Osteoblast (primary cell): ENCODE data around the gene NTM. TPM values are rescaled to one million over a fixed set of nuclear protein-coding genes. Genes with fewer than 3 reads are reported as not detected.

Experiments used
- DNase-seq: peaks from one replicate; pipeline ENCODE4 v3.0.0; 2011; ENCODE audit warnings: low spot score, mixed read lengths; ENCODE audit not compliant: insufficient read length; ENCODE audit errors: missing footprints
- H2AFZ ChIP-seq: 2 replicates; pipeline ENCODE4 v1.6.0; 2011; ENCODE audit warnings: mild to moderate bottlenecking, low read length
- H3K27ac ChIP-seq: 2 replicates; pipeline ENCODE4 v1.5.1; 2011; ENCODE audit warnings: mild to moderate bottlenecking, low read depth, low read length, moderate library complexity
- H3K27me3 ChIP-seq: 2 replicates; pipeline ENCODE4 v1.6.0; 2012; ENCODE audit warnings: mild to moderate bottlenecking, control low read depth, inconsistent platforms, low read length, moderate library complexity; ENCODE audit not compliant: insufficient read depth
- H3K36me3 ChIP-seq: 2 replicates; pipeline ENCODE4 v1.5.1; 2011; ENCODE audit warnings: mild to moderate bottlenecking, low read length, control low read depth, moderate library complexity; ENCODE audit not compliant: insufficient read depth
- H3K4me1 ChIP-seq: 2 replicates; pipeline ENCODE4 v1.5.1; 2011; ENCODE audit warnings: mild to moderate bottlenecking, low read length, control low read depth, moderate library complexity; ENCODE audit not compliant: insufficient read depth
- H3K4me2 ChIP-seq: 2 replicates; pipeline ENCODE4 v1.6.0; 2011; ENCODE audit warnings: mild to moderate bottlenecking, low read length; ENCODE audit not compliant: insufficient read depth
- H3K4me3 ChIP-seq: fragments of 200-600 bp; sonication (generic); 3 replicates; pipeline ENCODE4 v1.5.1; 2012; ENCODE audit warnings: mild to moderate bottlenecking, low read length, inconsistent platforms; ENCODE audit not compliant: insufficient read depth
- H3K79me2 ChIP-seq: 2 replicates; pipeline ENCODE4 v1.6.0; 2012; ENCODE audit warnings: mild to moderate bottlenecking, low read length, control low read depth, inconsistent platforms; ENCODE audit not compliant: insufficient read depth
- H3K9me3 ChIP-seq: 2 replicates; pipeline ENCODE4 v1.5.1; 2011; ENCODE audit warnings: low read depth, low read length, control low read depth
- H4K20me1 ChIP-seq: 2 replicates; pipeline ENCODE4 v1.6.0; 2012; ENCODE audit warnings: mild to moderate bottlenecking, low read length, control low read depth; ENCODE audit not compliant: insufficient read depth
- CTCF ChIP-seq: IDR thresholded peaks from 2 replicates; pipeline ENCODE4 v1.5.1; 2011; ENCODE audit warnings: mild to moderate bottlenecking, low read depth, low read length, moderate library complexity; ENCODE audit errors: extremely low read depth
- total RNA-seq: library from RNA; depleted of rRNA; stranded (reverse); fragments of >200 nt; gene quantifications from 2 replicates; pipeline ENCODE4 v1.2.3, GENCODE V29; 2012

The NTM gene
- total RNA-seq, 1 donor, result 48.1 TPM

GRCh38 chr11:131463649-131464425, 93.4 kb downstream of the NTM start:
- Histone ChIP-seq H3K9me3 (no peaks in the 10 kb centered on the region), H2AFZ (no peak overlapping the region), H3K27me3 (peaks cover 8% of the 10 kb centered on the region), H3K27ac (no peak overlapping the region), H4K20me1 (no peaks in the 10 kb centered on the region), H3K79me2 (no peaks in the 10 kb centered on the region), H3K4me3 (no peak overlapping the region), H3K4me2 (no peak overlapping the region), H3K4me1 (no peaks in the 10 kb centered on the region), H3K36me3 (no peaks in the 10 kb centered on the region)
- TF ChIP-seq CTCF, result no peak
- DNase-seq, result no peak

GRCh38 chr11:131464461-131464860, 94.0 kb downstream of the NTM start:
- no peaks in the 10 kb centered on the region for H3K36me3 ChIP-seq
- H2AFZ ChIP-seq, result no peak overlapping the region
- no peaks in the 10 kb centered on the region for H3K9me3 ChIP-seq
- H3K27me3 ChIP-seq, result peaks cover 8% of the 10 kb centered on the region
- H4K20me1 ChIP-seq, result no peaks in the 10 kb centered on the region
- no peak for DNase-seq
- no peaks in the 10 kb centered on the region for H3K79me2 ChIP-seq
- H3K4me2 ChIP-seq, result no peak overlapping the region
- H3K4me3 ChIP-seq, result no peak overlapping the region
- TF ChIP-seq CTCF, result no peak
- H3K27ac ChIP-seq, result no peak overlapping the region
- H3K4me1 ChIP-seq, result no peaks in the 10 kb centered on the region

GRCh38 chr11:131465039-131465438, 94.6 kb downstream of the NTM start:
- Histone ChIP-seq H3K4me3 (no peak overlapping the region), H3K27ac (no peak overlapping the region), H3K27me3 (peaks cover 8% of the 10 kb centered on the region), H3K36me3 (no peaks in the 10 kb centered on the region), H3K9me3 (no peaks in the 10 kb centered on the region), H3K4me2 (no peak overlapping the region), H4K20me1 (no peaks in the 10 kb centered on the region), H3K79me2 (no peaks in the 10 kb centered on the region), H3K4me1 (no peaks in the 10 kb centered on the region), H2AFZ (no peak overlapping the region)
- TF ChIP-seq CTCF, result no peak
- DNase-seq, result no peak

GRCh38 chr11:131465746-131466145, 95.3 kb downstream of the NTM start:
- no peak for TF ChIP-seq CTCF
- no peaks in the 10 kb centered on the region for H3K4me1 ChIP-seq
- H3K27ac ChIP-seq, result no peak overlapping the region
- no peaks in the 10 kb centered on the region for H3K9me3 ChIP-seq
- no peaks in the 10 kb centered on the region for H4K20me1 ChIP-seq
- no peaks in the 10 kb centered on the region for H3K79me2 ChIP-seq
- no peak for DNase-seq
- no peak overlapping the region for H3K4me3 ChIP-seq
- H3K4me2 ChIP-seq, result no peak overlapping the region
- H2AFZ ChIP-seq, result no peak overlapping the region
- H3K27me3 ChIP-seq, result peaks cover 8% of the 10 kb centered on the region
- no peaks in the 10 kb centered on the region for H3K36me3 ChIP-seq
